ENCODE measurements around the gene BATF3.

DNA sequence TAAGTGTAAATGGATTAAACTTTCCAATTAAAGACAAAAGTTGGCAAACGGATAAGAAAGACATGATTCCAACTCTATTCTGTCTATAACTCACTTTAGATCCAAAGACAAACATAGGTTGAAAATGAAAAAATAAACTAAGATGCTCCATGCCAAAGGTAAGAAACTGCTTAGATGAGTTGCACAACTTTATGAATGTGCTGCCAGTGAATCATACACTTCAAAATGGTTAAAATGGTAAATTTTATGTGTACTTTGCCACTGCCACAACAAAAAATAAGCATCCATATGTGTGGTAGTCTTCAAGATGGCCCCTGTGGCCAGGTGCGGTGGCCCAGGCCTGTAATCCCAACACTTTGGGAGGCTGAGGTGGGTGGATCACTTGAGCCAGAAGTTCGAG lies 46.9 kb upstream of the BATF3 start:
- TF ChIP-seq, protein P1, sequence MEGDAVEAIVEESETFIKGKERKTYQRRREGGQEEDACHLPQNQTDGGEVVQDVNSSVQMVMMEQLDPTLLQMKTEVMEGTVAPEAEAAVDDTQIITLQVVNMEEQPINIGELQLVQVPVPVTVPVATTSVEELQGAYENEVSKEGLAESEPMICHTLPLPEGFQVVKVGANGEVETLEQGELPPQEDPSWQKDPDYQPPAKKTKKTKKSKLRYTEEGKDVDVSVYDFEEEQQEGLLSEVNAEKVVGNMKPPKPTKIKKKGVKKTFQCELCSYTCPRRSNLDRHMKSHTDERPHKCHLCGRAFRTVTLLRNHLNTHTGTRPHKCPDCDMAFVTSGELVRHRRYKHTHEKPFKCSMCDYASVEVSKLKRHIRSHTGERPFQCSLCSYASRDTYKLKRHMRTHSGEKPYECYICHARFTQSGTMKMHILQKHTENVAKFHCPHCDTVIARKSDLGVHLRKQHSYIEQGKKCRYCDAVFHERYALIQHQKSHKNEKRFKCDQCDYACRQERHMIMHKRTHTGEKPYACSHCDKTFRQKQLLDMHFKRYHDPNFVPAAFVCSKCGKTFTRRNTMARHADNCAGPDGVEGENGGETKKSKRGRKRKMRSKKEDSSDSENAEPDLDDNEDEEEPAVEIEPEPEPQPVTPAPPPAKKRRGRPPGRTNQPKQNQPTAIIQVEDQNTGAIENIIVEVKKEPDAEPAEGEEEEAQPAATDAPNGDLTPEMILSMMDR (IDR thresholded peaks at IDR 0.05): no peak
- no peak for TF ChIP-seq POLR2A (IDR thresholded peaks at IDR 0.05)
